NK-92 (cell line): ENCODE data around the gene SETD7.
"Not testable (repeated sequence)": the region's sequence is repeated elsewhere in the genome, so short reads cannot be mapped to it uniquely, and the experiment has no call there.

Experiments
- DNase-seq: peaks from one replicate; lab custom pipeline; 2025; ENCODE audit not compliant: unreplicated experiment; lab: John Stamatoyannopoulos, UW

The SETD7 gene

GRCh38 chr4:139470295-139470694 lies 85.7 kb downstream of the SETD7 start:
- no peak for DNase-seq

- DNase-seq, result no peak
Observed at GRCh38 chr4:139469869-139470268, 86.2 kb downstream of the SETD7 start.

- no peak for DNase-seq
Observed at GRCh38 chr4:139469216-139469615, 86.8 kb downstream of the SETD7 start.

- not testable (repeated sequence) for DNase-seq
Observed at GRCh38 chr4:139468756-139469155, 87.3 kb downstream of the SETD7 start.

GRCh38 chr4:139465922-139466321 lies 90.1 kb downstream of the SETD7 start:
- no peak for DNase-seq

GRCh38 chr4:139464512-139464911 lies 91.5 kb downstream of the SETD7 start:
- not testable (repeated sequence) for DNase-seq

- DNase-seq, result no peak
Observed at GRCh38 chr4:139461022-139461628, 94.9 kb downstream of the SETD7 start.

GRCh38 chr4:139460565-139460964 lies 95.5 kb downstream of the SETD7 start:
- no peak for DNase-seq

GRCh38 chr4:139458999-139459398 lies 97.0 kb downstream of the SETD7 start:
- DNase-seq, result no peak

GRCh38 chr4:139458543-139458942 lies 97.5 kb downstream of the SETD7 start:
- no peak for DNase-seq

- no peak for DNase-seq
Observed at GRCh38 chr4:139457318-139457717, 98.7 kb downstream of the SETD7 start.

- DNase-seq, result no peak
Observed at GRCh38 chr4:139455126-139455538, 100.9 kb downstream of the SETD7 start.

GRCh38 chr4:139454111-139455045 lies 101.6 kb downstream of the SETD7 start, which contains the start of gene RAB33B:
Gene RAB33B (plus strand): TSS chr4:139454121. CDS start chr4:139454196, 75 bp downstream.
- DNase-seq, result no peak

GRCh38 chr4:139453371-139454110 lies 102.5 kb downstream of the SETD7 start:
- DNase-seq, result peak; percentile 78

GRCh38 chr4:139453041-139453370 lies 103.0 kb downstream of the SETD7 start:
- peak; percentile 12 for DNase-seq

GRCh38 chr4:139451997-139452396 lies 104.0 kb downstream of the SETD7 start:
- DNase-seq, result no peak

GRCh38 chr4:139450586-139450985 lies 105.4 kb downstream of the SETD7 start:
- no peak for DNase-seq

GRCh38 chr4:139447078-139447477 lies 108.9 kb downstream of the SETD7 start:
- DNase-seq, result not testable (repeated sequence)
